Measurements from ENCODE around the gene WDR44. TPM values are rescaled to one million over a fixed set of nuclear protein-coding genes. Genes with fewer than 3 reads are reported as not detected.

WDR44 gene
- polyA plus RNA-seq, 2 of the 4 experiments (the other 2 are of a cell fraction): 9.9 to 22.1 TPM

- TF ChIP-seq CTCF (IDR thresholded peaks at IDR 0.05): peak; percentile 65
- peak; percentile 74 to 82 for TF ChIP-seq RAD21 (conservative IDR thresholded peaks at IDR 0.05 in 1 of 2, IDR thresholded peaks at IDR 0.05 in 1 of 2)
- TF ChIP-seq SMC3 (IDR thresholded peaks at IDR 0.05): peak; percentile 68
- TF ChIP-seq E2F6 (IDR thresholded peaks at IDR 0.05; ENCODE audit: borderline replicate concordance, low read depth): no peak
- 10% methylated on average over 4 of the region's 4 CpGs for WGBS (ENCODE audit: missing lambda C conversion rate)
- POLR2A ChIA-PET: interaction anchor here (0.9 to 1.5 kb wide), 2 partner anchors 141 to 142 kb away, joined by 3 to 5 read pairs; no protein-coding TSS in a partner anchor
- ATAC-seq (peak; percentile 78 to 90), FAIRE-seq (no peak), DNase-seq (ENCODE audit: low read depth in 1 of 2, low spot score in 1 of 2) (peak; percentile 20 to 47)
- Histone ChIP-seq H3K9me3 (no peaks in the 10 kb centered on the region), H3K4me3 (no peak overlapping the region), H3K4me2 (no peak overlapping the region), H3K4me1 (no peaks in the 10 kb centered on the region), H3K27ac (no peak overlapping the region)
- CTCF ChIA-PET: interaction anchor here (0.6 to 8.0 kb wide), 21 partner anchors 9 to 379 kb away, joined by 3 to 104 read pairs (median 3); no protein-coding TSS in a partner anchor
Measured at GRCh38 chrX:118459494-118459893, 113.6 kb downstream of the WDR44 start.

GRCh38 chrX:118464501-118464900, 118.6 kb downstream of the WDR44 start:
- POLR2A ChIA-PET: no interaction called here
- H3K4me1 ChIP-seq: no peaks in the 10 kb centered on the region
- CTCF ChIA-PET: interaction anchor here (0.6 to 1.2 kb wide), 2 partner anchors 136 to 1471 kb away, joined by 3 read pairs; no protein-coding TSS in a partner anchor

DNA sequence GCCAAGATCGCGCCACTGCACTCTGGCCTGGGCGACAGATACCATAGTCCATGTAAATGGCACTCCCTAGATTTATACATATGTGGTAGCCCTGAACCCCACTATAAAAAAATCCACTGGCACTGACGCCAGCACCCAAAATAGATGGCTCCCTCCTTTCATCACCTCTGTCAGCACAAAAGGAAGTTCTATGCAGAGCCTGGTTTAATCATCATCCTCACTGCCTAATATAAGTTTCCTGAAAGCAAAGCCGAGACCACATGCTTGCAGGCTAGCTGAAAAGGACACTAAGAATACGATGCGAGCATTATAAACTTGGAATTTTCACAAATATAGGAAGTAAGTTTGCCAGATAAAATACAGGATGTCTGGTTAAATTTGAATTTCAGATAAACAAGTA, 122.2 kb downstream of the WDR44 start:
- Histone ChIP-seq H3K4me2 (no peak overlapping the region), H3K27ac (no peak overlapping the region), H3K4me1 (no peaks in the 10 kb centered on the region), H3K4me3 (no peak overlapping the region), H3K9me3 (0 out of 3 replicates have a peak, but pooled peaks cover 9% of the 10 kb centered on the region)
- no peak for TF ChIP-seq NPAS2 (CRISPR knock-in tag; IDR thresholded peaks at IDR 0.05; ENCODE audit: borderline replicate concordance)
- no peak for TF ChIP-seq CEBPB (IDR thresholded peaks at IDR 0.05)
- no peak for FAIRE-seq
- WGBS (ENCODE audit: missing lambda C conversion rate): 76% methylated on average over 7 of the region's 7 CpGs
- CTCF ChIA-PET: interaction anchor here (4.9 kb wide), 1 partner anchor 7 kb away, joined by 21 read pairs; no protein-coding TSS in a partner anchor
- POLR2A ChIA-PET: no interaction called here
- no peak for ATAC-seq
- no peak for DNase-seq (ENCODE audit: low read depth in 1 of 2, low spot score in 1 of 2)

More at GRCh38 chrX:118464501-118464900, 118.6 kb downstream of the WDR44 start:
- Histone ChIP-seq H3K4me3 (no peak overlapping the region), H3K9me3 (no peaks in the 10 kb centered on the region), H3K27ac (no peak overlapping the region), H3K4me2 (no peak overlapping the region)
- TF ChIP-seq ZSCAN20 (CRISPR knock-in tag; IDR thresholded peaks at IDR 0.05) (no peak), NFE2L2 (conservative IDR thresholded peaks at IDR 0.05; ENCODE audit: low read length) (no peak), BHLHE40 (IDR thresholded peaks at IDR 0.05; ENCODE audit: low read depth, low read length) (no peak), CBX8 (IDR thresholded peaks at IDR 0.05) (no peak), RARB (CRISPR knock-in tag; IDR thresholded peaks at IDR 0.05) (no peak), HOXA7 (CRISPR knock-in tag; IDR thresholded peaks at IDR 0.05) (no peak), CTCF (IDR thresholded peaks at IDR 0.05) (no peak), ESRRA (IDR thresholded peaks at IDR 0.05; ENCODE audit: borderline replicate concordance, low read length) (no peak), FOSB (CRISPR knock-in tag; IDR thresholded peaks at IDR 0.05) (no peak), NR3C1 (IDR thresholded peaks at IDR 0.05) (no peak), RCOR1 (IDR thresholded peaks at IDR 0.05; ENCODE audit: low read depth, low read length) (no peak)
- ATAC-seq (no peak), FAIRE-seq (no peak), DNase-seq (ENCODE audit: low read depth in 1 of 2, low spot score in 1 of 2) (no peak)
- WGBS (ENCODE audit: missing lambda C conversion rate): 60% methylated on average over 6 of the region's 6 CpGs
